Hepatocyte (in vitro differentiated cells): ENCODE data around the gene KCNJ15. TPM values are rescaled to one million over a fixed set of nuclear protein-coding genes. Genes with fewer than 3 reads are reported as not detected.
A peak's percentile ranks its signal among the peaks of the same experiment; 100 is the strongest.

Experiments used
- DNase-seq: peaks from one replicate; pipeline ENCODE4 v3.0.0-alpha.2; 2016; ENCODE audit warnings: low spot score
- H2AFZ ChIP-seq: fragments of 200-600 bp; sonication (generic); 2 replicates; pipeline ENCODE4 v1.6.0; 2016; ENCODE audit warnings: antibody characterized with exemption, mild to moderate bottlenecking
- H3K27ac ChIP-seq: fragments of 200-600 bp; sonication (generic); 2 replicates; pipeline ENCODE4 v1.5.1; 2016; ENCODE audit warnings: mild to moderate bottlenecking
- H3K27me3 ChIP-seq: fragments of 200-600 bp; sonication (generic); 2 replicates; pipeline ENCODE4 v1.6.1; 2016
- H3K36me3 ChIP-seq: fragments of 200-600 bp; sonication (generic); replicated peaks from 2 replicates; pipeline ENCODE4 v1.5.1; 2016; ENCODE audit warnings: low read depth; ENCODE audit not compliant: insufficient read depth
- H3K4me1 ChIP-seq: fragments of 200-600 bp; sonication (generic); 2 replicates; pipeline ENCODE4 v1.5.1; 2016; ENCODE audit warnings: mild to moderate bottlenecking, moderate library complexity; ENCODE audit not compliant: insufficient read depth
- H3K4me2 ChIP-seq: fragments of 200-600 bp; sonication (generic); 2 replicates; pipeline ENCODE4 v1.6.0; 2016
- H3K4me3 ChIP-seq: fragments of 200-600 bp; sonication (generic); 2 replicates; pipeline ENCODE4 v1.5.1; 2016; ENCODE audit warnings: mild to moderate bottlenecking
- H3K79me2 ChIP-seq: fragments of 200-600 bp; sonication (generic); 2 replicates; pipeline ENCODE4 v1.6.0; 2017; ENCODE audit warnings: mild to moderate bottlenecking
- H3K9me2 ChIP-seq: fragments of 200-600 bp; sonication (generic); replicated peaks from 2 replicates; pipeline ENCODE4 v1.6.0; 2017; ENCODE audit warnings: mild to moderate bottlenecking; ENCODE audit not compliant: insufficient read depth
- H3K9me3 ChIP-seq: fragments of 200-600 bp; sonication (generic); 2 replicates; pipeline ENCODE4 v1.5.1; 2016; ENCODE audit warnings: low read depth, mild to moderate bottlenecking
- H4K20me1 ChIP-seq: fragments of 200-600 bp; sonication (generic); 2 replicates; pipeline ENCODE4 v1.6.0; 2016; ENCODE audit warnings: mild to moderate bottlenecking; ENCODE audit not compliant: insufficient read depth, poor library complexity, severe bottlenecking
- CTCF ChIP-seq: fragments of 200-600 bp; sonication (generic); IDR thresholded peaks from 2 replicates; pipeline ENCODE4 v1.5.1; 2016; ENCODE audit warnings: antibody characterized with exemption, mild to moderate bottlenecking; ENCODE audit not compliant: poor library complexity
- EZH2 ChIP-seq: fragments of 200-600 bp; sonication (generic); IDR thresholded peaks from 2 replicates; pipeline ENCODE4 v1.6.1; 2016; ENCODE audit warnings: antibody characterized with exemption, mild to moderate bottlenecking, borderline replicate concordance
- EZH2phosphoT487 ChIP-seq: fragments of 200-600 bp; sonication (generic); IDR thresholded peaks from one replicate; pipeline ENCODE4 v1.6.1; 2018; ENCODE audit warnings: antibody characterized with exemption, mild to moderate bottlenecking, low read depth, moderate library complexity; ENCODE audit not compliant: unreplicated experiment, severe bottlenecking
- WGBS: methylation state at CpG from one replicate; pipeline ENCODE4 v1.1.6; 2016; ENCODE audit warnings: low lambda C conversion rate; ENCODE audit errors: missing lambda C conversion rate; 5-methylcytosine and 5-hydroxymethylcytosine counted together
- polyA plus RNA-seq: library from polyadenylated mRNA; unstranded; fragments of >200 nt; fragmentation: Nextera tagmentation; extraction: Ambion mirVana; gene quantifications from 2 replicates; pipeline ENCODE4 v1.2.1, GENCODE V29; 2016
- total RNA-seq: library from RNA; depleted of rRNA; stranded (reverse); fragments of >200 nt; gene quantifications from 2 replicates; pipeline ENCODE4 v1.2.3, GENCODE V29; 2014

The KCNJ15 gene
- total and polyA plus RNA-seq, 2 experiments from 2014 or later = 0.43 to 0.88 TPM

GRCh38 chr21:38267991-38268863 lies 11.4 kb downstream of the KCNJ15 start:
- TF ChIP-seq EZH2 = no peak
- TF ChIP-seq EZH2phosphoT487 = no peak
- TF ChIP-seq CTCF = no peak
- Histone ChIP-seq H3K4me2 (peak overlapping the region; percentile 48), H2AFZ (peak overlapping the region; percentile 24), H3K4me3 (no peak overlapping the region), H3K27me3 (no peaks in the 10 kb centered on the region), H3K9me2 (no peaks in the 10 kb centered on the region), H3K27ac (peak overlapping the region; percentile 76), H3K9me3 (no peaks in the 10 kb centered on the region), H3K36me3 (no peaks in the 10 kb centered on the region), H3K4me1 (peaks cover 38% of the 10 kb centered on the region), H3K79me2 (no peaks in the 10 kb centered on the region), H4K20me1 (no peaks in the 10 kb centered on the region)
- WGBS = 51% methylated on average over 5 of the region's 5 CpGs
- peak; percentile 38 for DNase-seq

GRCh38 chr21:38268864-38269575 lies 12.2 kb downstream of the KCNJ15 start:
- Histone ChIP-seq H3K9me2 (no peaks in the 10 kb centered on the region), H3K27ac (peak overlapping the region; percentile 76), H3K4me2 (peak overlapping the region; percentile 48), H3K27me3 (no peaks in the 10 kb centered on the region), H3K4me1 (peaks cover 38% of the 10 kb centered on the region), H3K36me3 (no peaks in the 10 kb centered on the region), H3K79me2 (no peaks in the 10 kb centered on the region), H4K20me1 (no peaks in the 10 kb centered on the region), H3K4me3 (no peak overlapping the region), H2AFZ (peak overlapping the region; percentile 24), H3K9me3 (no peaks in the 10 kb centered on the region)
- DNase-seq = no peak
- 61% methylated on average over 5 of the region's 5 CpGs for WGBS
- no peak for TF ChIP-seq CTCF
- TF ChIP-seq EZH2phosphoT487 = no peak
- TF ChIP-seq EZH2 = no peak

- Histone ChIP-seq H3K27ac (peak overlapping the region; percentile 76), H3K4me2 (peak overlapping the region; percentile 48), H3K36me3 (no peaks in the 10 kb centered on the region), H3K4me1 (peaks cover 32% of the 10 kb centered on the region), H3K9me3 (no peaks in the 10 kb centered on the region), H3K79me2 (no peaks in the 10 kb centered on the region), H4K20me1 (no peaks in the 10 kb centered on the region), H3K27me3 (no peaks in the 10 kb centered on the region), H2AFZ (no peak overlapping the region), H3K9me2 (no peaks in the 10 kb centered on the region), H3K4me3 (no peak overlapping the region)
- DNase-seq = peak; percentile 26
- WGBS = 17% methylated on average over 2 of the region's 2 CpGs
- TF ChIP-seq EZH2 (no peak), CTCF (no peak), EZH2phosphoT487 (no peak)
These were observed 12.8 kb downstream of the KCNJ15 start for GRCh38 chr21:38269576-38269936.
